RWPE1 (cell line): ENCODE data around the gene TNFAIP3.

Experiments
- CTCF ChIA-PET: fragments of 350-600 bp; sonication (Branson Sonifier 250); formaldehyde crosslinking; extraction: SDS; loops from one replicate; lab custom pipeline; 2021; lab: Yijun Ruan, JAX
- POLR2A ChIA-PET: fragments of 400-600 bp; formaldehyde crosslinking; extraction: SDS; loops from one replicate; lab custom pipeline; 2020; ENCODE audit warnings: antibody characterized with exemption; ENCODE audit not compliant: low non-redundant PET; lab: Yijun Ruan, JAX
- DNase-seq: peaks from one replicate; pipeline ENCODE4 v3.0.0; 2012; ENCODE audit warnings: low spot score
- H3K27ac ChIP-seq: fragments of 450-650 bp; 2 replicates; pipeline ENCODE4 v1.5.1; 2017
- CTCF ChIP-seq: fragments of 450-650 bp; conservative IDR thresholded peaks from 2 replicates; pipeline ENCODE4 v1.5.1; 2017; ENCODE audit warnings: low read depth, mild to moderate bottlenecking

TNFAIP3 gene

DNA sequence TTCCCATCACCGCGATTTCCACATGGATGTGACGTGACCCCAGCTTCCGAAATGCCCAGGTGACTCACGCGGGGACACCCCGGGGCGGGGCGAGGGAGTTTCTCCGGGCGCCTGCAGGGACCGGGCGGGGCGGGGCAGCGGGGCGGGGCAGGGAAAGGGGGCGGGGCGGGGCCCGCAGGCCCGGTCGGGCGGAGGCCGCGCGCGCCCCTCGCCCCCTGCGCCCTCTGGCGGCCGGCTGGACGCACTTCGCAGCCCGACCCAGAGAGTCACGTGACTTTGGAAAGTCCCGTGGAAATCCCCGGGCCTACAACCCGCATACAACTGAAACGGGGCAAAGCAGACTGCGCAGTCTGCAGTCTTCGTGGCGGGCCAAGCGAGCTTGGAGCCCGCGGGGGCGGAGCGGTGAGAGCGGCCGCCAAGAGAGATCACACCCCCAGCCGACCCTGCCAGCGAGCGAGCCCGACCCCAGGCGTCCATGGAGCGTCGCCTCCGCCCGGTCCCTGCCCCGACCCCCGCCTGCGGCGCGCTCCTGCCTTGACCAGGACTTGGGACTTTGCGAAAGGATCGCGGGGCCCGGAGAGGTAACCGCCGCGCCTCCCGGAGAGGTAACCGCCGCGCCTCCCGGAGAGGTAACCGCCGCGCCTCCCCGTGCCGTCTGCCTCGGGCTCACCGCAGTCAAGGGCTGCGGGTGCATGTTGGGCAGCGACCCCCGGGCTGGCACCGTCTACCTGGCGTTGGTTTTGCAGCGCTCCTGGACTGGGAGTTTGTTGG is at the start of gene TNFAIP3:
Gene TNFAIP3 (plus strand): TSS at position 346 of the 771 bp plus-strand sequence. CDS start 3,969 bp downstream, outside the sequence.
- TF ChIP-seq CTCF = peak; percentile 92

GRCh38 chr6:137818440-137818839 is 48.6 kb upstream of the TNFAIP3 start:
- H3K27ac ChIP-seq = no peak overlapping the region
- POLR2A ChIA-PET = no interaction called here
- CTCF ChIA-PET = no interaction called here
- DNase-seq = no peak
- no peak for TF ChIP-seq CTCF

More for the DNA sequence above, at the start of gene TNFAIP3:
- ChIA-PET CTCF (interaction anchor here (0.5 to 2.8 kb wide), 17 partner anchors 10 to 993 kb away, joined by 3 to 15 read pairs (median 4); no protein-coding TSS in a partner anchor), POLR2A (no interaction called here)
- peak within 1 kb of the TSS; percentile 80 for H3K27ac ChIP-seq
- DNase-seq = peak; percentile 96

- ChIA-PET POLR2A (no interaction called here), CTCF (no interaction called here)
- no peak overlapping the region for H3K27ac ChIP-seq
- DNase-seq = no peak
- TF ChIP-seq CTCF = no peak
Observed at GRCh38 chr6:137819740-137820139, 47.3 kb upstream of the TNFAIP3 start.

GRCh38 chr6:137820425-137820824 is 46.6 kb upstream of the TNFAIP3 start:
- POLR2A ChIA-PET = no interaction called here
- CTCF ChIA-PET = no interaction called here
- no peak for DNase-seq
- no peak for TF ChIP-seq CTCF
- H3K27ac ChIP-seq = no peak overlapping the region

DNA sequence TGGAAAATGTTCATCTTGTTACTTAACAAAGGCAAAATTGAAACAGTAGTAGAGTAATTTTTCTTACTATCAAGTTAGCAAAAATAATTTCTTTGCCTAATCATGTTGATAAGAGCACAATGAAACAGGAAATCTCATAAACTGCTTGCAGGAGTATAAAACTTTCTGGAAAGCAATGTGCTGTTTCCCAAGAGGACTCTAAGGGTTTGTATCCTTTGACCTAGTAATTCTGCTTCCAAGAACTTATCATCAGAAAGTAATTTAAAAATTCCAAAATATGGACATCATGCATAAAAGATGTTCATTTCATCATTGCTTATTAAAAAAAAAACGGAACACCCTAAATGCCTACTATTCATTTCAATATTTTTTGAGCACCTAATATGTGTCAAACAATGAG is 46.1 kb upstream of the TNFAIP3 start:
- ChIA-PET CTCF (no interaction called here), POLR2A (no interaction called here)
- no peak for TF ChIP-seq CTCF

GRCh38 chr6:137821491-137821890 is 45.6 kb upstream of the TNFAIP3 start:
- no peak for TF ChIP-seq CTCF
- H3K27ac ChIP-seq = no peak overlapping the region
- ChIA-PET POLR2A (no interaction called here), CTCF (no interaction called here)
- DNase-seq = no peak

More for the DNA sequence above, 46.1 kb upstream of the TNFAIP3 start:
- DNase-seq = no peak
- H3K27ac ChIP-seq = no peak overlapping the region
